Tongue (tissue), 2 donors: Measurements from ENCODE around the gene DLX2. TPM values are rescaled to one million over a fixed set of nuclear protein-coding genes. Genes with fewer than 3 reads are reported as not detected.
A peak's percentile ranks its signal among the peaks of the same experiment; 100 is the strongest.

Experiments
- DNase-seq: peaks from one replicate; pipeline ENCODE4 v3.0.0-alpha.2; 2015
- total RNA-seq: library from RNA; depleted of rRNA; stranded (reverse); fragments of >200 nt; gene quantifications from one replicate; pipeline ENCODE4 v1.2.3, GENCODE V29; 2014

DLX2 gene
- total RNA-seq, 1 donor from 2014 or later: 0.72 TPM

GRCh38 chr2:172094294-172095145, 8.2 kb downstream of the DLX2 start:
- peak; percentile 56 for DNase-seq

- no peak for DNase-seq
Measured at GRCh38 chr2:172093416-172094293, 9.0 kb downstream of the DLX2 start.

GRCh38 chr2:172092716-172093415, 9.8 kb downstream of the DLX2 start:
- no peak for DNase-seq

- DNase-seq: peak; percentile 39
Measured at GRCh38 chr2:172091761-172092566, 10.7 kb downstream of the DLX2 start.

- DNase-seq: no peak
Measured at GRCh38 chr2:172091000-172091641, 11.6 kb downstream of the DLX2 start.

GRCh38 chr2:172090044-172090961, 12.4 kb downstream of the DLX2 start:
- no peak for DNase-seq

- no peak for DNase-seq
Measured at GRCh38 chr2:172089633-172090032, 13.1 kb downstream of the DLX2 start.

- DNase-seq: no peak
Measured at GRCh38 chr2:172089005-172089504, 13.6 kb downstream of the DLX2 start.

- no peak for DNase-seq
Measured at GRCh38 chr2:172088245-172089004, 14.3 kb downstream of the DLX2 start.

- no peak for DNase-seq
Measured at GRCh38 chr2:172087780-172088244, 14.9 kb downstream of the DLX2 start.

- DNase-seq: no peak
Measured at GRCh38 chr2:172087207-172087779, 15.4 kb downstream of the DLX2 start.

GRCh38 chr2:172086241-172087206, 16.2 kb downstream of the DLX2 start:
- DNase-seq: peak; percentile 48

GRCh38 chr2:172085460-172086159, 17.1 kb downstream of the DLX2 start, which contains the start of gene DLX1:
Gene DLX1 (plus strand): TSS chr2:172085507. CDS start chr2:172085678, 171 bp downstream.
- DNase-seq: no peak

- peak; percentile 94 for DNase-seq
Measured at GRCh38 chr2:172084645-172085459, 17.8 kb downstream of the DLX2 start.

- DNase-seq: no peak
Measured at GRCh38 chr2:172084395-172084644, 18.4 kb downstream of the DLX2 start.
